GM12873 (cell line): ENCODE data around the gene IFNAR1.

Experiments
- TF ChIP-seq, protein P1 (sequence below): IDR thresholded peaks from 2 replicates; pipeline ENCODE4 v1.5.1; 2012; ENCODE audit warnings: low read depth, mild to moderate bottlenecking, moderate library complexity, low read length, control low read depth; ENCODE audit not compliant: insufficient read depth; ENCODE audit errors: missing control alignments

The IFNAR1 gene

DNA sequence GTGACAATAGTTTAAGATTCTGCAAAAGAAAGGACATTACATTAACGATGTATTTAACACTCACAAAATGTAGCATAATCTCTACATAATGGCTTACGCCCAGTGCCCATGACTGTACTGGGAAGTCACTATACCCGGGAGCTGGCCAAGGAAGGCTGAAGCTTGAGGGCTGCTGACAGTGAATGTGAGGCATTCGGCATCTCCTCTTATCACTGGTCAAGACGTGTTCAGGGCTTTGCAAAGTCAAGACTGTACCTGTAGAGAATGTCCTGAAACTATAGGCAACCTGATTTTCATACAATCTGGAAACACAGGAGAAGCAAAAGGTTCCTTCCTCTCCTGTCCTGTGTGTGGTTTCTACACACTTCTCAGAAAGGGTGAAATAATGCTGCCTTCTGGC lies 65.7 kb downstream of the IFNAR1 start:
- TF ChIP-seq, protein P1, sequence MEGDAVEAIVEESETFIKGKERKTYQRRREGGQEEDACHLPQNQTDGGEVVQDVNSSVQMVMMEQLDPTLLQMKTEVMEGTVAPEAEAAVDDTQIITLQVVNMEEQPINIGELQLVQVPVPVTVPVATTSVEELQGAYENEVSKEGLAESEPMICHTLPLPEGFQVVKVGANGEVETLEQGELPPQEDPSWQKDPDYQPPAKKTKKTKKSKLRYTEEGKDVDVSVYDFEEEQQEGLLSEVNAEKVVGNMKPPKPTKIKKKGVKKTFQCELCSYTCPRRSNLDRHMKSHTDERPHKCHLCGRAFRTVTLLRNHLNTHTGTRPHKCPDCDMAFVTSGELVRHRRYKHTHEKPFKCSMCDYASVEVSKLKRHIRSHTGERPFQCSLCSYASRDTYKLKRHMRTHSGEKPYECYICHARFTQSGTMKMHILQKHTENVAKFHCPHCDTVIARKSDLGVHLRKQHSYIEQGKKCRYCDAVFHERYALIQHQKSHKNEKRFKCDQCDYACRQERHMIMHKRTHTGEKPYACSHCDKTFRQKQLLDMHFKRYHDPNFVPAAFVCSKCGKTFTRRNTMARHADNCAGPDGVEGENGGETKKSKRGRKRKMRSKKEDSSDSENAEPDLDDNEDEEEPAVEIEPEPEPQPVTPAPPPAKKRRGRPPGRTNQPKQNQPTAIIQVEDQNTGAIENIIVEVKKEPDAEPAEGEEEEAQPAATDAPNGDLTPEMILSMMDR: no peak

DNA sequence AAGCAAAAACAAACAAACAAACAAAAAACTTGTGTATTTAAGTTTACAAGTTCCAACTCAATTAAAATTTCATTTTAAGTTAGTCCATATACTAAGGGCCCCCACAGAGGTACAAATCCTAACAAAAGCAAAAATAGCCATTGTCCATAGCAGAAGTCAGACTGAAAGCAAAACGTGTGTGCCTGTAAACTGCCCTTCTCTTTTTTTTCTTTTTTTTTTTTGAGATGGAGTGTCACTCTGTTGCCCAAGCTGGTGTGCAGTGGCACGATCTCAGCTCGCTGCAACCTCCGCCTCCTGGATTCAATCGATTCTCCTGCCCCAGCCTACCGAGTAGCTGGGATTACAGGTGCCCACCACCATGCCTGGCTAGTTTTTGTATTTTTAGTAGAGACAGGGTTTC lies 66.9 kb downstream of the IFNAR1 start:
- TF ChIP-seq, protein P1: no peak

DNA sequence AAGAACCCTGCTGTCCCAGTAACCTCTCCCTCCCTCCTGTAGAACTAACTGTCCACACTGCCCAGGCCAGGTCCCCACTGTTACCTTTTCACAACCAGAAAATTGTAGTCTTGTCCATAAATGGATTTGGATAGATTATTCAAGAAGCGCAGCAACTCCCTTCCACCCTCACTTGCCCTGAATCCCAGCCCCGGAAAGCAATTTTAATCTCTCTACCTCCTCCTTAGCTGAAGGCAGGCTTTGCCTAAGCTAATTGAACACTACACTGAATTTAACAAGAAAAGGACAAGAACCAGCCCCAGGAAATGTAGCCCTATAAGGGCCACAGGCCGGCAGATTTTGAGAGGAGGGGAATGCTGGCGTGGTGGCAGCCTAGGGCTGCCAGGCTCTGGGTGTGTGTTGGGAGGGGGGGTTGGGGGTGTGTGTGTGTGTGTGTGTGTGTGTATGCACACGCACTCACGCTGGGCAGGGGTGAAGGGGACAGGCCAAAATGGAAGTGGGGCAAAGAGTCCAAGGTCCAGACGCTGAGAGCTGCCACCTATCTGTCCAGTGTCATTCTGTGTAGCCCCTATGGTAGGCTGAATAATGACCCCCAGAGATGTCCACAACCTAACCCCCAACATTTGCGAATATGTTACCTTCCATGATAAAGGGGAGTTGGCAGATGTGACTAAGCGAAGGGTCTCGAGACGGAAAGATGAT lies 67.7 kb downstream of the IFNAR1 start:
- TF ChIP-seq, protein P1: no peak

DNA sequence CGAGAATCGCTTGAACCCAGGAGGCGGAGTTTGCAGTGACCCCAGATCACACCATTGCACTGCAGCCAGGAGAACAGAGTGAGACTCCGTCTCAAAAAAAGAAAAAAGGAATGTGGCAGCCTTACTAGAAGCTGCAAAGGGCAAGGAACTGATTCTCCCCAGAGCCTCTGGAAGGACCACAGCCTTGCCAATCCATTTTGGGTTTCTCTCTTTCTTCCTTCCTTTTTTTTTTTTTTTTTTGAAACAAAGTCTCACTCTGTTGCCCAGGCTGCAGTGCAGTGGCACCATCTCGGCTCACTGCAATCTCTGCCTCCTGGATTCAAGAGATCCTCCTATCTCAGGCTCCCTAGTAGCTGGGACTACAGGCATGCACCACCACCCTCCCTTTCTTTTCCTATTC lies 68.6 kb downstream of the IFNAR1 start:
- TF ChIP-seq, protein P1: no peak

DNA sequence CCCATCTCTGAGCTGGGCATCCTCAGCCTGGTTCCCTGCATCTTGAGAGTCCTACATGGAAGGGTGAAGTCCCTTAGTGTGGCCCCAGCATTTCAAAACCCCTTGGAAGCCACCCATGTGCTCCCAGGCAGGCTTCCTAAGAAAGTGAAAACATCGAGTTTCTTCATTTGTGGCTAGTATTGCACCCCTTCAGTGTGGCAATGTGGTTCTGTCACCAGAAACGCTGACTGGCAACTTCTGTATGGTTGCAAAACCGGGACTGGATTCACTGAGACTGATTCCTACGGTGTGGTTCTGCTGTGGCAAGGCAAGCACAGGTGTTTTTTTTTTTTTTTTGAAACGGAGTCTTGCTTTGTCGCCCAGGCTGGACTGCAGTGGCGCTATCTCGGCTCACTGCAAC lies 69.5 kb downstream of the IFNAR1 start:
- TF ChIP-seq, protein P1: no peak

DNA sequence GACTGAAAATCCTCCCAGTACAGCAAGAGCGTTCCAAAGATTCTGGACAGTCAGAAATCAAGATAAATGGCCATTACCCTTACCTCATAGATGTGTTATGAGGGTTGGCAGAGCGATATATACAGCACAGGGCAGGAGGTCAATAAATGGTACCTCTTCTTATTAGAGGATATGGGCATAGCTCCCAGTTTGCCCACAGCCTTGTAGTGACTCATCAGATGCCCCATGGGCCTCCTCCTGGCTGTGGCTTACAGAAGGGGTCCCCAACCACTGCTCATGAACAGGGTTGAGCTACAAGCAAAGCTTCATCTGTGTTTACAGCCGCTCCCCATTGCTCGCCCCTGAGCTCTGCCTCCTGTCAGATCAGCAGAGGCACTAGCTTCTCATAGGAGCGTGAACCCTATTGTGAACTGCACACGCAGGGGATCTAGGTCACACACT lies 71.1 kb downstream of the IFNAR1 start:
- TF ChIP-seq, protein P1: no peak

DNA sequence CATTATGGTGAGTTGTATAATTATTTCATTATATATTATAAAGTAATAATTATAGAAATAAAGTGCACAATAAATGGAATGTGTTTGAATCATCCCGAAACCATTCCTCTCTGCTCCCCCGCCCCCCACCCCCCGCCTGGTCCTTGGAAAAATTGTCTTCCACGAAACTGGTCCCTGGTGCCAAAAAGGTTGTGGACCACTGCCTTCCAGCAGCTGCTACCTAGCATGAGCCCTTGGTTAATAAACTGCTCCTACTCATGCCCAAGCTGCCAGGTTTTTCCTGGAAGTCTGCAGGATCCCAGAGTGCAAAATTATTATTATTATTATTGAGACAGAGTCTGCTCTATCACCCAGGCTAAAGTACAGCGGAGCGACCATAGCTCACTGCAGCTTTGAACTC lies 71.7 kb downstream of the IFNAR1 start:
- TF ChIP-seq, protein P1: no peak
